K562 (cell line): ENCODE results near the gene MACROD2. TPM values are rescaled to one million over a fixed set of nuclear protein-coding genes. Genes with fewer than 3 reads are reported as not detected.

Experiments used
- ATF1 ChIP-seq, 2 experiments: fragments of 450-650 bp in 1 of 2; IDR thresholded peaks; 2 replicates each; pipeline ENCODE4 v1.6.1; 2016; ENCODE audit warnings: missing compliant biosample characterization in 1 of 2, missing genetic modification characterization in 1 of 2
- E2F4 ChIP-seq: sonication (generic); formaldehyde crosslinking; IDR thresholded peaks from 2 replicates; pipeline ENCODE4 v1.8.0; 2022; ENCODE audit warnings: mild to moderate bottlenecking, low read depth, missing genetic modification reagents
- GABPB1 ChIP-seq: sonication (generic); formaldehyde crosslinking; IDR thresholded peaks from 2 replicates; pipeline ENCODE4 v1.8.0; 2022; ENCODE audit warnings: mild to moderate bottlenecking, missing genetic modification reagents
- MED1 ChIP-seq: sonication (generic); formaldehyde crosslinking; IDR thresholded peaks from 2 replicates; pipeline ENCODE4 v1.8.1; 2023; ENCODE audit warnings: missing genetic modification reagents, borderline replicate concordance
- POU5F1 ChIP-seq: fragments of 150-350 bp; IDR thresholded peaks from 2 replicates; pipeline ENCODE4 v1.6.1; 2014; ENCODE audit warnings: borderline replicate concordance, low read length, low read depth, mild to moderate bottlenecking; ENCODE audit not compliant: partially characterized antibody
- RNF219 ChIP-seq: fragments of 250-450 bp; sonication (Bioruptor Pico); IDR thresholded peaks from 2 replicates; pipeline ENCODE4 v1.5.0; 2022; ENCODE audit warnings: mild to moderate bottlenecking
- THRAP3 ChIP-seq: fragments of 450-650 bp; IDR thresholded peaks from 2 replicates; pipeline ENCODE4 v1.6.1; 2016; ENCODE audit warnings: mild to moderate bottlenecking, inconsistent platforms, borderline replicate concordance
- ZNF518B ChIP-seq: fragments of 250-450 bp; sonication (Bioruptor Pico); IDR thresholded peaks from 2 replicates; pipeline ENCODE4 v1.5.0; 2021; ENCODE audit warnings: mild to moderate bottlenecking, moderate library complexity
- polyA plus RNA-seq, 8 experiments: library from polyadenylated mRNA; depleted of rRNA in 4 of 8; stranded (reverse) in 5 of 8; unstranded in 3 of 8; fragments of >200 nt; fragmentation: Nextera tagmentation in 2 of 8; fragmentation: Illumina TruSeq in 1 of 8; extraction: Ambion mirVana in 2 of 8; extraction: Trizol in 1 of 8; gene quantifications; 2 replicates each; pipeline versions ENCODE4 v1.2.1 to v1.2.3, GENCODE V29; 2011 to 2014; ENCODE audit warnings: inconsistent platforms in 1 of 8, missing spikeins in 1 of 8
- total RNA-seq, 7 experiments: library from RNA; depleted of rRNA in 6 of 7; stranded (reverse); fragments of >200 nt in 6 of 7; fragmentation: Illumina TruSeq in 2 of 7; extraction: Trizol in 2 of 7; gene quantifications; 2 replicates each; pipeline versions ENCODE4 v1.2.1 to v1.2.3, GENCODE V29; 2011 to 2021; ENCODE audit warnings: low replicate concordance in 1 of 7
- TF ChIP-seq, protein P1 (sequence below), 2 experiments: IDR thresholded peaks in 1 of 2; conservative IDR thresholded peaks in 1 of 2; 2 replicates each; pipeline ENCODE4 v1.6.1; 2016; ENCODE audit warnings: low read depth in 2 of 2, mild to moderate bottlenecking in 1 of 2, missing compliant biosample characterization in 1 of 2, missing genetic modification characterization in 1 of 2, moderate library complexity in 1 of 2
- TF ChIP-seq, protein P2 (sequence below), 2 experiments: fragments of 450-650 bp in 1 of 2; IDR thresholded peaks; 2 replicates each; pipeline ENCODE4 v1.6.1; 2011 to 2017; ENCODE audit warnings: low read depth in 2 of 2, antibody characterized with exemption in 1 of 2, borderline replicate concordance in 1 of 2, low read length in 1 of 2, mild to moderate bottlenecking in 1 of 2, mixed read lengths in 1 of 2; ENCODE audit not compliant: control insufficient read depth in 1 of 2
- TF ChIP-seq, protein P3 (sequence below): sonication (generic); formaldehyde crosslinking; IDR thresholded peaks from 2 replicates; pipeline ENCODE4 v1.9.0; 2022; ENCODE audit warnings: mild to moderate bottlenecking, missing genetic modification reagents

The MACROD2 gene
- total and polyA plus RNA-seq, 9 of the 15 experiments (the other 6 are each of a cell fraction or from before 2014, with no cell fraction given) = not detected

DNA sequence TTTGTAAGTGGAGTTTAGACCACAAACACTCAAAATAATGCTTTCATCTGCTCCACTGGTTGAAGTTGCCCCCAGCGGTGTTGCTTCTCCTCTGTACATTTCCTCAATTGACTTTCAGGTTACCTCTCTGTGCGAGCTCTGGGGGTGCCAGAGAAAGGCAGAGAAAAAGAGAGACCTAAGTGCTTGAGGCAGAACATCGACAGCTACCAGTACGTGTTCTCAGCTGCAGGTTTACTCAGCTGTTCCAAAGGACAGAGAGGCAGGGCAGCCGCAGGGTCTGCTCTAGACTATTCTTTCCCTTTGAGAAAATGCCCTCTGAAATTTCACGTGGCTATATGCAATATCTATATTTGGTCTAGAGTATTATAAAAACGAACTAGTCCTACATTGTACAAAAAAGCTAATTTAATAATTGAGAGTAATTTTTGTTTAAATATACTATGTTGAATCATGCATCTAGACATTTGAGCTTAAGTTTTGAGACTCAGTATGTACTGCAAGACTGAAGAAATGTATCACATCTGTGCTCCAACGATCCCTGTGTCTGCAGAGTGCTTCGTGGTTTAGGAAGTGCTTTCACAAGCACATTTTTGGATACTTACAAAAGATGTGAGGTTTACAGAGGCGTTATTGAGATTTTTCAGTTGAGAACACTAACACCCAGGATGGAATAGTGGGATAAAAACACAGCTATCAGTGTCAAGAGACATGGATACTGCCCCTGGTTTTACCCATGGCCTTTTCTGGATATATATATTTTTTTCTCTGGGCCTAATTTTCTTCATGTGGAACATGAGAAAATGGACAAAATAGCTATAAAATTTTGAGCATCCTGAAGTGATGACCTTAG lies 795.7 kb downstream of the MACROD2 start (continued):
- TF ChIP-seq E2F4 = no peak
- no peak for TF ChIP-seq ZNF518B
- no peak for TF ChIP-seq ATF1 (CRISPR knock-in tag; IDR thresholded peaks at IDR 0.05)
- TF ChIP-seq ATF1 (tag; IDR thresholded peaks at IDR 0.05) = no peak
- TF ChIP-seq, protein P1, sequence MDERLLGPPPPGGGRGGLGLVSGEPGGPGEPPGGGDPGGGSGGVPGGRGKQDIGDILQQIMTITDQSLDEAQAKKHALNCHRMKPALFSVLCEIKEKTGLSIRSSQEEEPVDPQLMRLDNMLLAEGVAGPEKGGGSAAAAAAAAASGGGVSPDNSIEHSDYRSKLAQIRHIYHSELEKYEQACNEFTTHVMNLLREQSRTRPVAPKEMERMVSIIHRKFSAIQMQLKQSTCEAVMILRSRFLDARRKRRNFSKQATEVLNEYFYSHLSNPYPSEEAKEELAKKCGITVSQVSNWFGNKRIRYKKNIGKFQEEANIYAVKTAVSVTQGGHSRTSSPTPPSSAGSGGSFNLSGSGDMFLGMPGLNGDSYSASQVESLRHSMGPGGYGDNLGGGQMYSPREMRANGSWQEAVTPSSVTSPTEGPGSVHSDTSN (CRISPR knock-in tag; IDR thresholded peaks at IDR 0.05; ENCODE audit: low read depth) = no peak
- TF ChIP-seq, protein P1 (tag; conservative IDR thresholded peaks at IDR 0.05; ENCODE audit: low read depth) = no peak
- TF ChIP-seq, protein P2, sequence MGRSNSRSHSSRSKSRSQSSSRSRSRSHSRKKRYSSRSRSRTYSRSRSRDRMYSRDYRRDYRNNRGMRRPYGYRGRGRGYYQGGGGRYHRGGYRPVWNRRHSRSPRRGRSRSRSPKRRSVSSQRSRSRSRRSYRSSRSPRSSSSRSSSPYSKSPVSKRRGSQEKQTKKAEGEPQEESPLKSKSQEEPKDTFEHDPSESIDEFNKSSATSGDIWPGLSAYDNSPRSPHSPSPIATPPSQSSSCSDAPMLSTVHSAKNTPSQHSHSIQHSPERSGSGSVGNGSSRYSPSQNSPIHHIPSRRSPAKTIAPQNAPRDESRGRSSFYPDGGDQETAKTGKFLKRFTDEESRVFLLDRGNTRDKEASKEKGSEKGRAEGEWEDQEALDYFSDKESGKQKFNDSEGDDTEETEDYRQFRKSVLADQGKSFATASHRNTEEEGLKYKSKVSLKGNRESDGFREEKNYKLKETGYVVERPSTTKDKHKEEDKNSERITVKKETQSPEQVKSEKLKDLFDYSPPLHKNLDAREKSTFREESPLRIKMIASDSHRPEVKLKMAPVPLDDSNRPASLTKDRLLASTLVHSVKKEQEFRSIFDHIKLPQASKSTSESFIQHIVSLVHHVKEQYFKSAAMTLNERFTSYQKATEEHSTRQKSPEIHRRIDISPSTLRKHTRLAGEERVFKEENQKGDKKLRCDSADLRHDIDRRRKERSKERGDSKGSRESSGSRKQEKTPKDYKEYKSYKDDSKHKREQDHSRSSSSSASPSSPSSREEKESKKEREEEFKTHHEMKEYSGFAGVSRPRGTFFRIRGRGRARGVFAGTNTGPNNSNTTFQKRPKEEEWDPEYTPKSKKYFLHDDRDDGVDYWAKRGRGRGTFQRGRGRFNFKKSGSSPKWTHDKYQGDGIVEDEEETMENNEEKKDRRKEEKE (IDR thresholded peaks at IDR 0.05; ENCODE audit: borderline replicate concordance in 1 of 2, control insufficient read depth in 1 of 2, low read depth in 2 of 2, low read length in 1 of 2) = no peak
- no peak for TF ChIP-seq GABPB1
- TF ChIP-seq, protein P3, sequence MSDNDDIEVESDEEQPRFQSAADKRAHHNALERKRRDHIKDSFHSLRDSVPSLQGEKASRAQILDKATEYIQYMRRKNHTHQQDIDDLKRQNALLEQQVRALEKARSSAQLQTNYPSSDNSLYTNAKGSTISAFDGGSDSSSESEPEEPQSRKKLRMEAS (CRISPR knock-in tag) = no peak
- TF ChIP-seq RNF219 (CRISPR knock-in tag) = no peak
- no peak for TF ChIP-seq POU5F1
- TF ChIP-seq MED1 (CRISPR knock-in tag) = no peak
- TF ChIP-seq THRAP3 = no peak
